GM12878 (cell line): ENCODE data around the gene METTL17. TPM values are rescaled to one million over a fixed set of nuclear protein-coding genes. Genes with fewer than 3 reads are reported as not detected.

Experiments used
- ASH2L ChIP-seq: fragments of 300-600, 200-600 bp; sonication (generic); IDR thresholded peaks from 2 replicates; pipeline ENCODE4 v1.6.1; 2017; ENCODE audit warnings: low read depth, mild to moderate bottlenecking, borderline replicate concordance
- ATF7 ChIP-seq: fragments of 450-650 bp; IDR thresholded peaks from 2 replicates; pipeline ENCODE4 v1.6.1; 2016; ENCODE audit warnings: low read depth, mild to moderate bottlenecking
- BHLHE40 ChIP-seq, 2 experiments: fragments of 450-650 bp in 1 of 2; IDR thresholded peaks; 2 replicates each; pipeline ENCODE4 v1.6.1; 2011 to 2017; ENCODE audit warnings: low read depth in 2 of 2, borderline replicate concordance in 1 of 2, improper control_type of control experiment in 1 of 2, low read length in 1 of 2, mild to moderate bottlenecking in 1 of 2
- CTCF ChIP-seq, 3 experiments: IDR thresholded peaks in 2 of 3; conservative IDR thresholded peaks in 1 of 3; 2 replicates each; pipeline ENCODE4 v1.5.1; 2011; ENCODE audit warnings: low read depth in 3 of 3, low read length in 3 of 3, mild to moderate bottlenecking in 3 of 3, control low read depth in 2 of 3, moderate library complexity in 2 of 3, inconsistent platforms in 1 of 3, mixed read lengths in 1 of 3; ENCODE audit not compliant: control insufficient read depth in 2 of 3, insufficient read depth in 1 of 3; ENCODE audit errors: extremely low read depth in 1 of 3
- CUX1 ChIP-seq: IDR thresholded peaks from 2 replicates; pipeline ENCODE4 v1.6.1; 2012; ENCODE audit warnings: improper control_type of control experiment, low read depth, low read length; ENCODE audit not compliant: insufficient replicate concordance
- GABPA ChIP-seq: IDR thresholded peaks from 2 replicates; pipeline ENCODE4 v1.6.1; 2014; ENCODE audit warnings: antibody characterized with exemption, low read depth, mild to moderate bottlenecking, inconsistent platforms
- IKZF2 ChIP-seq, 2 experiments: fragments of 450-650 bp; IDR thresholded peaks; 2 replicates each; pipeline ENCODE4 v1.6.1; 2017; ENCODE audit warnings: mild to moderate bottlenecking in 2 of 2, moderate library complexity in 2 of 2
- KAT2A ChIP-seq: conservative IDR thresholded peaks from 2 replicates; pipeline ENCODE4 v1.6.1; 2011; ENCODE audit warnings: low read depth, low read length; ENCODE audit not compliant: control insufficient read depth
- PAX8 ChIP-seq: fragments of 450-650 bp; IDR thresholded peaks from 2 replicates; pipeline ENCODE4 v1.6.1; 2017; ENCODE audit warnings: mild to moderate bottlenecking, moderate library complexity
- SIX5 ChIP-seq: IDR thresholded peaks from 2 replicates; pipeline ENCODE4 v1.6.1; 2011; ENCODE audit warnings: mild to moderate bottlenecking, low read depth, low read length, moderate library complexity; ENCODE audit not compliant: severe bottlenecking
- SMARCA5 ChIP-seq: fragments of 450-650 bp; IDR thresholded peaks from 2 replicates; pipeline ENCODE4 v1.6.1; 2017; ENCODE audit warnings: mild to moderate bottlenecking
- SMC3 ChIP-seq: IDR thresholded peaks from 2 replicates; pipeline ENCODE4 v1.6.1; 2011; ENCODE audit warnings: low read length, improper control_type of control experiment, borderline replicate concordance
- YY1 ChIP-seq: IDR thresholded peaks from 2 replicates; pipeline ENCODE4 v1.6.1; 2011; ENCODE audit warnings: low read depth, mild to moderate bottlenecking, low read length
- ZBTB33 ChIP-seq: fragments of 450-650 bp; IDR thresholded peaks from 2 replicates; pipeline ENCODE4 v1.6.1; 2017; ENCODE audit warnings: mild to moderate bottlenecking
- ZBTB4 ChIP-seq: fragments of 450-650 bp; formaldehyde crosslinking; IDR thresholded peaks from 2 replicates; pipeline ENCODE4 v1.4.0; 2022; ENCODE audit warnings: mild to moderate bottlenecking, moderate library complexity
- ZNF207 ChIP-seq: fragments of 450-650 bp; IDR thresholded peaks from 2 replicates; pipeline ENCODE4 v1.6.1; 2014; ENCODE audit warnings: antibody characterized with exemption, mild to moderate bottlenecking, borderline replicate concordance
- ZNF622 ChIP-seq: fragments of 450-650 bp; IDR thresholded peaks from 2 replicates; pipeline ENCODE4 v1.6.1; 2017; ENCODE audit warnings: mild to moderate bottlenecking, inconsistent platforms
- polyA plus RNA-seq, 11 experiments: library from polyadenylated mRNA; depleted of rRNA in 4 of 11; unstranded in 6 of 11; stranded (reverse) in 5 of 11; fragments of >200 nt; fragmentation: Nextera tagmentation in 4 of 11; fragmentation: Illumina TruSeq in 1 of 11; extraction: Ambion mirVana in 4 of 11; extraction: Trizol in 1 of 11; gene quantifications; 1 replicate in 1 of 11; 2 replicates in 10 of 11; pipeline versions ENCODE4 v1.2.1 to v1.2.3, GENCODE V29; 2011 to 2016; ENCODE audit warnings: inconsistent platforms in 2 of 11, missing spikeins in 2 of 11, low read depth in 1 of 11
- total RNA-seq, 4 experiments: library from RNA; depleted of rRNA in 3 of 4; stranded (reverse); fragments of >200 nt in 3 of 4; fragmentation: Illumina TruSeq in 1 of 4; extraction: Trizol in 1 of 4; gene quantifications; 2 replicates each; pipeline versions ENCODE4 v1.2.1 to v1.2.3, GENCODE V29; 2013 to 2021

METTL17 gene
- total and polyA plus RNA-seq, 10 of the 15 experiments (the other 5 are each of a cell fraction or from before 2014, with no cell fraction given): 70.4 to 130 (median 97.5) TPM

- no peak for TF ChIP-seq SMARCA5
- TF ChIP-seq ZBTB4: no peak
- peak; percentile 79 for TF ChIP-seq SIX5
- TF ChIP-seq YY1: peak; percentile 97
- no peak for TF ChIP-seq ZBTB33
- TF ChIP-seq IKZF2 (IDR thresholded peaks at IDR 0.05): no peak
- TF ChIP-seq ATF7: peak; percentile 28; the same call in 1 of the 2 replicates
- TF ChIP-seq KAT2A: no peak
- TF ChIP-seq ZNF622: no peak
- peak; percentile 98 for TF ChIP-seq GABPA
- TF ChIP-seq ASH2L: no peak
- TF ChIP-seq ZNF207: peak; percentile 60; the same call in 1 of the 2 replicates
- TF ChIP-seq BHLHE40 (IDR thresholded peaks at IDR 0.05; ENCODE audit: borderline replicate concordance in 1 of 2, low read depth in 2 of 2, low read length in 1 of 2): peak; percentile 62 to 79; a peak in 3 of 4 replicates
- TF ChIP-seq CUX1: no peak
- TF ChIP-seq SMC3: no peak
- peak; percentile 7 to 43 (median 35); a peak in 5 of 6 replicates for TF ChIP-seq CTCF (IDR thresholded peaks at IDR 0.05 in 2 of 3, conservative IDR thresholded peaks at IDR 0.05 in 1 of 3; ENCODE audit: control insufficient read depth in 2 of 3, extremely low read depth in 1 of 3, insufficient read depth in 1 of 3, low read depth in 3 of 3, low read length in 3 of 3)
- no peak for TF ChIP-seq PAX8
These were observed at the start of gene METTL17 (continued) for GRCh38 chr14:20989787-20990600.
